ENCODE measurements around the gene WRAP53.
A peak's percentile ranks its signal among the peaks of the same experiment; 100 is the strongest.
"Not testable (repeated sequence)": the region's sequence is repeated elsewhere in the genome, so short reads cannot be mapped to it uniquely, and the experiment has no call there.

WRAP53 gene

GRCh38 chr17:7687908-7688807, at the start of gene WRAP53:
Gene WRAP53 (plus strand): TSS chr17:7688477. CDS start chr17:7688649, 172 bp downstream.
- DNase-seq (ENCODE audit: low read depth in 2 of 2) = peak; percentile 89 to 92

- no peak for DNase-seq (ENCODE audit: low read depth in 2 of 2)
These were observed 47.5 kb upstream of the WRAP53 start for GRCh38 chr17:7640783-7641182.

- not testable (repeated sequence) for DNase-seq (ENCODE audit: low read depth in 2 of 2)
These were observed 46.6 kb upstream of the WRAP53 start for GRCh38 chr17:7641635-7642034.

GRCh38 chr17:7644775-7645174, 43.5 kb upstream of the WRAP53 start:
- no peak for DNase-seq (ENCODE audit: low read depth in 2 of 2)

- DNase-seq (ENCODE audit: low read depth in 2 of 2) = no peak
These were observed 41.8 kb upstream of the WRAP53 start for GRCh38 chr17:7646457-7646856.

GRCh38 chr17:7647018-7647417, 41.3 kb upstream of the WRAP53 start:
- no peak for DNase-seq (ENCODE audit: low read depth in 2 of 2)

- DNase-seq (ENCODE audit: low read depth in 2 of 2) = peak; percentile 53 to 57
These were observed 37.7 kb upstream of the WRAP53 start, which contains the start of gene ATP1B2 for GRCh38 chr17:7650509-7651096. Gene ATP1B2 (plus strand): TSS chr17:7650926. CDS start chr17:7651519, 593 bp downstream.

- no peak for DNase-seq (ENCODE audit: low read depth in 2 of 2)
These were observed 37.1 kb upstream of the WRAP53 start for GRCh38 chr17:7651097-7651664.

- DNase-seq (ENCODE audit: low read depth in 2 of 2) = no peak
These were observed 36.5 kb upstream of the WRAP53 start for GRCh38 chr17:7651665-7652387.

- no peak for DNase-seq (ENCODE audit: low read depth in 2 of 2)
These were observed 35.6 kb upstream of the WRAP53 start for GRCh38 chr17:7652388-7653356.

- DNase-seq (ENCODE audit: low read depth in 2 of 2) = no peak
These were observed 33.3 kb upstream of the WRAP53 start for GRCh38 chr17:7654832-7655540.

GRCh38 chr17:7655541-7655840, 32.8 kb upstream of the WRAP53 start:
- DNase-seq (ENCODE audit: low read depth in 2 of 2) = no peak

GRCh38 chr17:7656958-7657609, 31.2 kb upstream of the WRAP53 start:
- DNase-seq (ENCODE audit: low read depth in 2 of 2) = no peak

- no peak for DNase-seq (ENCODE audit: low read depth in 2 of 2)
These were observed 20.4 kb upstream of the WRAP53 start for GRCh38 chr17:7667656-7668406.

GRCh38 chr17:7668482-7668881, 19.8 kb upstream of the WRAP53 start:
- no peak for DNase-seq (ENCODE audit: low read depth in 2 of 2)

- DNase-seq (ENCODE audit: low read depth in 2 of 2) = no peak
These were observed 15.0 kb upstream of the WRAP53 start for GRCh38 chr17:7673239-7673638.

- DNase-seq (ENCODE audit: low read depth in 2 of 2) = no peak
These were observed 13.3 kb upstream of the WRAP53 start for GRCh38 chr17:7674934-7675333.

- no peak for DNase-seq (ENCODE audit: low read depth in 2 of 2)
These were observed 11.7 kb upstream of the WRAP53 start for GRCh38 chr17:7676533-7676932.

- no peak for DNase-seq (ENCODE audit: low read depth in 2 of 2)
These were observed 10.7 kb upstream of the WRAP53 start for GRCh38 chr17:7677388-7678067.
